Activated T-cell treated with anti-CD3 and anti-CD28 coated beads, Interleukin-2, amount 50 U/mL, for 4 hours (primary cell): ENCODE results near the gene OPA3. TPM values are rescaled to one million over a fixed set of nuclear protein-coding genes. Genes with fewer than 3 reads are reported as not detected.

Experiments used
- ATAC-seq, 2 donors: fragments of 200-7000 bp; cut with Tn5 transposase; one replicate each; pipeline ENCODE4 v1.10.0; 2021
- DNase-seq: peaks from one replicate; pipeline ENCODE4 v3.0.0-alpha.2; 2020
- H3K27me3 Mint-ChIP-seq: one replicate; pipeline ENCODE4 v1.8.0; 2021; ENCODE audit warnings: low read depth, mixed read lengths
- H3K36me3 Mint-ChIP-seq: one replicate; pipeline ENCODE4 v1.8.0; 2022; ENCODE audit warnings: mixed read lengths; ENCODE audit not compliant: insufficient read depth
- H3K4me1 Mint-ChIP-seq: one replicate; pipeline ENCODE4 v1.8.0; 2021; ENCODE audit warnings: low read depth, mixed read lengths
- H3K4me3 Mint-ChIP-seq: one replicate; pipeline ENCODE4 v1.8.0; 2021; ENCODE audit warnings: mild to moderate bottlenecking, moderate library complexity, mixed read lengths
- H3K9me3 Mint-ChIP-seq: one replicate; pipeline ENCODE4 v1.8.0; 2021; ENCODE audit warnings: mixed read lengths
- total RNA-seq, 3 donors: library from RNA; stranded (reverse); gene quantifications; one replicate each; pipeline ENCODE4 v1.2.1, GENCODE V29; 2021

OPA3 gene
- total RNA-seq, 3 donors from 2014 or later, result 14.1 to 15.5 (median 15.1) TPM

DNA sequence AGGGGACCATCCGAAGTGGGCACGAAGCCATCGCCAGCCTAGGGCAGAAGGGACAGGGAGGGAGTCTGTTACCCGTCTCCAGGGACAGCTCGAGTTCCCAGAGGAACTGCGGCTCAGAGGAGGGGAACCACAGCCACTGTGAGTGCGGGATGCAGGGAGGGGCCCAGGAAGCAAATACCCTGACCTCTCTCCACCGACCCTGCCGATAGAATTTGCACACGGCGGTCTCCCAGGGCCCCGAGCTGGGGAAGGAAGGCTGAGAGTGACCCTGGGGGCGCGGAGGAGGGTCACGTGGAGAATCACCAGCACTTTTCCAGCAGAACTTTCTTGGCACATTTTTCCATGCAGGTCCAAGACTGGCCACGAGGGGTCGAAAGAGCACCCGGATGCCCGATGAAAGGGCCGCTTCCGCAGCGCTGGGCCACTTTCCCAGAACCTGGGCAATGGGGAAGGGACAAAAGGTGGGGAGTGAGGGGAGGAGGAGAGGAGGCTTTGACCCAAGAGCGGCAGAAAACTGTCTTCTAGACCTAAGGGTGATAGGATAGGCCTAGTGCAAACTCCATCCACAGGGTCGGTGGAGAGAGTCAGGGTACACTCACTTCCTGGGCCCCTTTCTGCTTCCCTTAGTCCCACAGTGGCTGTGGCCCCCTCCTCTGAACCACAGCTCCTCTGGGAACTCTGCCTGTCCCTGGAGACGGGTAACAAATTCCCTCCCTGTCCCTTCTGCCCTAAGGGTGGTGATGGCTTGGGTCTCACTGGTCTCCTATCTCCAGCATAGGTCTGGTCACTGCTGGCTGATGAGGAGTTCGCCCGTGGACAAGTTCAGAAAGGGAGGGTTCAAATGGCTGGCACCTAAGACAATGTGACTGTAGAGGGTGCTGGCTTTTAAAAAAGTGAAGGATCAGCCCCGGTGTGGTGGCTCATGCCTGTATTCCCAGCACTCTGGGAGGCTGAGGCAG, 22.7 kb upstream of the OPA3 start:
- H3K4me3 Mint-ChIP-seq, result peak overlapping the region; percentile 45
- ATAC-seq (peak; percentile 40 to 43), DNase-seq (peak; percentile 33)
- peaks cover 16% of the 10 kb centered on the region for H3K36me3 Mint-ChIP-seq
- peaks cover 13% of the 10 kb centered on the region for H3K4me1 Mint-ChIP-seq
- H3K27me3 Mint-ChIP-seq, result peaks cover 14% of the 10 kb centered on the region
- H3K9me3 Mint-ChIP-seq, result peaks cover 6% of the 10 kb centered on the region

DNA sequence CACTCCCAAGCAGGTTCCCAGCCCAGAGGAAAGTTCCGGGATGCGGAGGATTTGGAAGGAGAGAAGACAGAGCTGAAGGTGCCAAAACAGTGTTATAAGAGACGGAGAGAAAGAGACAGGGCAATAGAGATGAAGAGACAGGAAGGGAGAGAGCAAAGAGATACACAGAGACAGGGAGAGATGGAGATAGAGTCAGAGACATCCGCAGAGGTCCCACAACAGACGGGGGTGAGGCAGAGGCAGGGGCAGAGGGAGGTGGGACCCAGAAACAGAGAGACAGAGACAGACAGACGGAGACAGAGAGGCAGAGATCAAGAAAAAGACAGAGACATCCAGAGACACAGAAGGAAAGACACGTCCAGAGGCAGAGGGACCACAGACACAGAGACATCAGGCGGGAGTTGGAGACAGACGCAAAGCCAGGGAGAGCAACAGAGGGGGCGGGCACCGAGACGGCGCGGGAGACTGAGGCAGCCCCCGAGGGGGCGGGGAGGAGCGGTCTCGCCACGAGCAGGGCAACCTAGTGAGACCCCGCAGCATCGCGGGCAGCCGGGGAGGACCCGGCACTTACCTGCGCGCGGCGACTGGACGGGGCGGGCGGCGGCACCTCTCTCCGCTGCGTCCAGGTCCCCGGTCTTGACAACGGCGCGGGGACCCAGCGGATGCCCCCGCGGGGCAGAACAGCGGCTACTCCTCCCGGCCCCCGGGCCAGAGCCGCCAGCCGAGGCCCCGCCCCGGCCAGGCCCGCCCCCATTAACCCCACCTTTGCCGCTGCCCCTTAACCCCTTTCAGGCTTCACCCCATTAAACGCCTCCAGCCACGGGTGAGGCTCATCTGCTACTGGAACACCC, 17.1 kb upstream of the OPA3 start, which contains the start of gene GPR4:
TSS of gene GPR4 (minus strand) at position 689 of the 851 bp plus-strand sequence. CDS start 10,346 bp downstream, outside the sequence.
- DNase-seq (no peak), ATAC-seq (peak; percentile 15 to 47)
- H3K9me3 Mint-ChIP-seq, result no peaks in the 10 kb centered on the region
- H3K4me3 Mint-ChIP-seq, result no peak within 1 kb of the TSS
- peaks cover 64% of the 10 kb centered on the region for H3K27me3 Mint-ChIP-seq
- H3K4me1 Mint-ChIP-seq, result peaks cover 31% of the 10 kb centered on the region
- H3K36me3 Mint-ChIP-seq, result no peaks in the 10 kb centered on the region

DNA sequence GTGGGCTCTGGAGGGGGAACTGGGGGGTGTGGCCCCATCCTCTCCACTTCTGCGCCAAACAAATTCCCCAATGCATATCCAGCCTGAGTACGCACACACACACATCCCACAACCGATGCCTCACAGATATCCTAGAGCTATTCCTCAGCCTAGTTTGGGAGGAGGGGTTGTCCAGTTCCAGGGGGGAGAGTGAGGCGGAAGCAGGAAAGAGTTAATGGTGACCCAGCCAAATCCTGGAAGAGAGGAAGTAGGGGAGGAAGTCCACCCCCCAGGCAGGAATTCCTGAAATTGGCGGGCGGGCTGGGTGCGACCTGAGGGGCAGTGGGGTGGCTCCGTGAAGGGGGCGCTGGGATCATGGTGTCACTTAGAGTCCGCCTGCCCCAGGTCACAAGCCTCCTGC, 16.5 kb upstream of the OPA3 start:
- Mint-ChIP-seq H3K27me3 (peaks cover 70% of the 10 kb centered on the region), H3K9me3 (no peaks in the 10 kb centered on the region), H3K4me3 (no peak overlapping the region), H3K4me1 (peaks cover 31% of the 10 kb centered on the region), H3K36me3 (no peaks in the 10 kb centered on the region)
- ATAC-seq (no peak), DNase-seq (no peak)

DNA sequence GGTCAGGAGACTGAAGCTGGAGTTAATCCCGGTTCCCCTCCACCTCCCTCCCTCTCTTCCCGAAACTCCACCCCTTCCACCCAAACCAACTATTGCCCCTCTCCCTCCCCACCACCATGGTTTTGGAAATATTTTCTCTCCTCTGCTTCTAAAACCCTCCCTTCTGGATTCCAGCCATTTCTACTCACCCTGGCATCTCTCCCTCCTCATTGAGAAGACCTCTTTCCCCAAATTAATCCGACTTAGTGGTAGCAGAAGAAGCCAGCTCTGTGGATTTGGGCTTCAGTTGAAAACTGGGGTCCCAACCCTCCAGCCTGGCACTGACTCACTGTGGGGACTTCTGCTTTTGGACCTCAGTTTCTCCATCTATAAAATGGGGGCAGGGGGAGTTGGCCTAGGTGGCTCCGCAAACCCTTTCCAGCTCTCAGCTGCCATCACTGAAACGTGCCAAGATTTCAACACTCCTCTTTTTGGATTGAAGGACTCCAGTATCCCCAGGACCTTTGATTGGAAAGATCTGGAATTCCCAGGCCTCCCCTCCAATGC, 15.8 kb upstream of the OPA3 start:
- DNase-seq, result no peak
- no peak for ATAC-seq
- peaks cover 31% of the 10 kb centered on the region for H3K4me1 Mint-ChIP-seq
- no peaks in the 10 kb centered on the region for H3K36me3 Mint-ChIP-seq
- no peaks in the 10 kb centered on the region for H3K9me3 Mint-ChIP-seq
- H3K27me3 Mint-ChIP-seq, result peaks cover 77% of the 10 kb centered on the region
- H3K4me3 Mint-ChIP-seq, result no peak overlapping the region

DNA sequence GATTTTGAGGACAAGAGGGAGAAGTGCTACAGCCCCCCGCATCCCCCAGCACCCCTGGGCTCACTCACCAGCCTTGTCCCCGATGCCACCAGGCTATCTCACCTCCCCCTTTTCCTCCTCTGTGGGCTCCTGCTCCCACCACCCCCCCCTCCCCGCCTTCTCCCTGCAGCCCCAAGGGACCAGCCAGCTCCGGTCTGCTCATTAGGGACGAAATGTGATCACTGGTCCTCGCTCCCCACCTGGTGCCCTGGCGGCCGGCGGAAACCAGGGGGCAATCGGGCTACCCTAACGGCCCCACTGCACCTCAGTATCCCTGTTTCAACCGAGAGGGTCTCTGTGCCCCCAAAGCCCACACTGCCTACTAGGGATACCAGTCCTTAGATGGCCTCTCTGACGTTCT, 14.7 kb upstream of the OPA3 start:
- Mint-ChIP-seq H3K9me3 (no peaks in the 10 kb centered on the region), H3K36me3 (no peaks in the 10 kb centered on the region), H3K4me1 (peaks cover 31% of the 10 kb centered on the region), H3K4me3 (no peak overlapping the region), H3K27me3 (peaks cover 80% of the 10 kb centered on the region)
- no peak for ATAC-seq
- no peak for DNase-seq

DNA sequence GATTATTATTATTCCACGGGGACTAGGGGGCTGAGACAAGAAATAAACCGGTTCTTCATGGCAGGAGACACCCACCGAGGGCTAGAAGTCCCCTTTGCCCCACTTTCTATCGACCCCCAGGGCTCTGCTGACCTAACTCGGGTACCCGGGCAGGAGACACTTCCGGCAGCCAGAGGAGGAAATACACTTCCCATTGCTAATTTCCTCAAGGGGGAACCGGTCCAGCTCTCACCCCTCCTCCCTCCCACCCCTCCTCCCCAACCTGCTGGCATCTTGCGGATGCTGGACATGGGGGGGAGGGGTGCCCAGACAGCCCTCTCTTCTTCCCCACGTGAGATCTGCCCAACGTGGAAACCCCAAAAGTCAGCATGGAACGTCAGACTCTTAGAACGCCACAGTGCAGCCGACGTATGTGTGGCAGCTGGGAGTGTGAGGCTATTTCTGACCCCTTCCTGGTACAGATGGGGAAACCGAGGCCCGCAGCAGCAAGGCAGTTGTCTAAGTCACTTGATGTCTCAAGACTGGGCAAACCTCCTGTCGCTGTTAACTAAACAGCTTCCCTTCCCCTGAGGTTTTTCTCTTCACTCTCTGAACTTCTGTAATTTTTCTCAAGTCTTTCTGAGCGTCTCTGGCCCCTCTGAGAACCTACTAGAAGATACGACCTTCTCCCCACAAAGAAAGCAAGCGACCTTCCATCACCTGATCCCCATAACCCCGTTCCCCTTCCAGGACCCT, 13.8 kb upstream of the OPA3 start:
- peaks cover 77% of the 10 kb centered on the region for H3K27me3 Mint-ChIP-seq
- ATAC-seq (peak in 1 of 2 donors; percentile 36), DNase-seq (no peak)
- no peaks in the 10 kb centered on the region for H3K9me3 Mint-ChIP-seq
- no peaks in the 10 kb centered on the region for H3K36me3 Mint-ChIP-seq
- H3K4me1 Mint-ChIP-seq, result peaks cover 31% of the 10 kb centered on the region
- peak overlapping the region; percentile 55 for H3K4me3 Mint-ChIP-seq

DNA sequence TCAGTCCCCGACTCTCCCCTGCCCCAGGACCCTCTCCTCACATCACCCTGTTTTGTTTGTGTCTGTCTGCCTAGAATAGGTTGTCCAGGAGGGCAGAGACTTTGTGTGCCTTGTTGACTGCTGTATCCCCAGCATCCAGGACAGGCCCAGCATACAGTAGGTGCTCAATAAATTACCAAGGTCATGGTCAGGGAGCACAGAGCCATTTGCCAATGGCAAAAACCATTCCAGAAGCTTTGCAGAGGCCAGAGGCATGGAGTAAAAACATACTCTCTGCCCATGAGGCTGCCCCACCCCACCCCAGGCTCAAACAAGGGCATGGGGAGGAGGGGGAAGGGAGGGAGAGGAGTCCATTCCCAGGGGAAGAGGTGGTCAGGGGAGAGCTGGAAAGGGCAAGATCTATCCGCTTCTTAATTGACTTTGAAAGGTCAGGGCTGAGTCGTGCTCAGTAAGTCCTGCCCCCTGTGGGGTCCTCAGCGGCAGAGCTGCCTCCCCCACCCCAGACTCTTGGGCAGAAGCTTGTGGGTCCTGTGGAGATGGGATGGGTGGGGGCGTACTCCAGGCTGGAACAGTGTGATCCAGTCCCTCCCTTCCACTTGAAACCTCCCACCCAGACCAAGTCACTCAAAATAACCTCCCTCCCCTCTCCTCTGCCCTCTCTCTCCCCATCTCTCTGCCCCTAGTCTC, 13.0 kb upstream of the OPA3 start:
- Mint-ChIP-seq H3K36me3 (no peaks in the 10 kb centered on the region), H3K4me3 (no peak overlapping the region)

DNA sequence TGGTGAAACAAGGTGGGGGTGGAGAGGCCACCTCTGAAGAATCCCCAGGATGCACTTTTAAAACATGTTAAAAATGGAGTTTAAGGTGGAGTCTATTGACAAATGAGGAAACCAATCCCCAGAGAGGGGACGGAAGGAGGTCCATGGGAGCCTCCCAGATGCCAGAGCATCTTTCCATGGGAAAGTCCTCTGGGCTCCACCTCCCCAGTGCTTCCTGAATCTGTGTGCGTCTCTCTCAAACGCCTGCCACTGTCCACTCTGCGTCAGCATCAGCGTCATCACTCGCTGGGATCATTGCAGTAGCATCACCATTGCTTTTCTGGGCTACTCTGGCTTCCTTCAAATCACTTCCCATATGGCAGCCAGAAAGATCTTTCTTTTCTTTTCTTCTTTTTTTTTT, 11.2 kb upstream of the OPA3 start:
- peaks cover 72% of the 10 kb centered on the region for H3K27me3 Mint-ChIP-seq
- no peaks in the 10 kb centered on the region for H3K9me3 Mint-ChIP-seq
- H3K4me3 Mint-ChIP-seq, result no peak overlapping the region
- H3K36me3 Mint-ChIP-seq, result no peaks in the 10 kb centered on the region
- peaks cover 21% of the 10 kb centered on the region for H3K4me1 Mint-ChIP-seq
- no peak for ATAC-seq
- no peak for DNase-seq

More for the DNA sequence above, 13.0 kb upstream of the OPA3 start:
- DNase-seq, result no peak
- no peak for ATAC-seq
- peaks cover 68% of the 10 kb centered on the region for H3K27me3 Mint-ChIP-seq
- no peaks in the 10 kb centered on the region for H3K9me3 Mint-ChIP-seq
- peaks cover 30% of the 10 kb centered on the region for H3K4me1 Mint-ChIP-seq

DNA sequence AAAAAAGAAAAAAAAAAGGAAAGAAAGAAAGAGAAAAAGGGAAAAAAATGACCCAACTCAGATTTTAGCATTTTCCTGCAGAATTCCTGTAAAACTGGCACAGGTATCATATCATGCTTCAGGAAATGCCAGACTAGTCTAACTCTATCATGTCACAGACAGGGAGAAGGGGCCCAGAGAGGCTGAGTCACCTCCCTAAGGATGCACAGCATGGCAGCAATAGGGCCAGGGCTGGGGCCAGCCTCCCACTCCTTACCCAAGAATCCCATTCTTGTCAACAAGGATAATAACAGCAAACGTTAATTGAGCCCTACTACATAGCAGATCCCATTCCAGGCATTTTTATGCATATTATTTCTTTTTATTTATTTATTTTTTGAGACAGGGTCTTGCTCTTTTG, 8.9 kb upstream of the OPA3 start:
- H3K4me3 Mint-ChIP-seq, result no peak overlapping the region
- ATAC-seq (no peak), DNase-seq (no peak)
- H3K9me3 Mint-ChIP-seq, result no peaks in the 10 kb centered on the region
- no peaks in the 10 kb centered on the region for H3K36me3 Mint-ChIP-seq
- peaks cover 73% of the 10 kb centered on the region for H3K27me3 Mint-ChIP-seq
- peaks cover 8% of the 10 kb centered on the region for H3K4me1 Mint-ChIP-seq

DNA sequence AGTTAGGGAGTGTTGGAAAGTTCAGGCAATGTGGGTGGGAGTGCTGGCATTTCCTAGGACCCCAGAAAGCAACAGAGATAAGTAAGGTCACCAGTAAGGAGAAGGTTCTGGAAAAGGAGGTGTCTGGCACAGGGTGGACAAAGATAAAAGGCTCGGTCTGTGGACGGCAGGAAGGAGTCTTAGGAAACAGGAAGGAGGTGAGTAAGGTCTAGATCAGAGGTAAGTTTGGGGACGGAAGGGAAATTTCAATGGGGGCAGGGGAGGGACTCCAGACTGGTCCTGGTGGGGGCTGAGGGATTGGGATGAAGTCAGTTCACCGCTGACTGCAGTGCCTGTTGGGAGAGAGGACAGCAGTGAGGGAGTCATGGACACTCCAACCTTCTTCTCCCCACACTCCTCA, 7.8 kb upstream of the OPA3 start:
- H3K9me3 Mint-ChIP-seq, result no peaks in the 10 kb centered on the region
- DNase-seq, result no peak
- ATAC-seq, result no peak
- H3K4me3 Mint-ChIP-seq, result no peak overlapping the region
- H3K36me3 Mint-ChIP-seq, result no peaks in the 10 kb centered on the region
- H3K4me1 Mint-ChIP-seq, result no peaks in the 10 kb centered on the region
- peaks cover 63% of the 10 kb centered on the region for H3K27me3 Mint-ChIP-seq

DNA sequence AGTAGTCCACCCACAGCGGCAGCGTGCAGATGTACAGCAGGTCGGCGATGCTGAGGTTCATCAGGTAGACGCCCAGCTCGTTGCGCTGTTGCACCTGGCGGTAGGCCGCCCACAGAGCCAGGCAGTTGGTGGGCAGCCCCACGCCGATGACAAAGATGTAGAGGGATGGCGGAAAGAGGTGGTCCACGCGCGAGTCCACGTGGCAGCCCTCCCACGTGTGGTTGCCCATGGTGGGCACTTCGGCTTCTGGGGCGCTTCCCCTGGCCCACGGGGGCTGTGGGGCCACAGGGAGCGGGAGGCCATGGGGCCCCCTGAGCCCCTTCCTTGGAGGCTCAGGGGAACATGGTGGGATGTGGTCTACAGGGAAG, 7.0 kb upstream of the OPA3 start:
- H3K27me3 Mint-ChIP-seq, result peaks cover 56% of the 10 kb centered on the region
- H3K4me1 Mint-ChIP-seq, result no peaks in the 10 kb centered on the region
- no peaks in the 10 kb centered on the region for H3K9me3 Mint-ChIP-seq
- no peak overlapping the region for H3K4me3 Mint-ChIP-seq
- ATAC-seq (no peak), DNase-seq (no peak)
- no peaks in the 10 kb centered on the region for H3K36me3 Mint-ChIP-seq

DNA sequence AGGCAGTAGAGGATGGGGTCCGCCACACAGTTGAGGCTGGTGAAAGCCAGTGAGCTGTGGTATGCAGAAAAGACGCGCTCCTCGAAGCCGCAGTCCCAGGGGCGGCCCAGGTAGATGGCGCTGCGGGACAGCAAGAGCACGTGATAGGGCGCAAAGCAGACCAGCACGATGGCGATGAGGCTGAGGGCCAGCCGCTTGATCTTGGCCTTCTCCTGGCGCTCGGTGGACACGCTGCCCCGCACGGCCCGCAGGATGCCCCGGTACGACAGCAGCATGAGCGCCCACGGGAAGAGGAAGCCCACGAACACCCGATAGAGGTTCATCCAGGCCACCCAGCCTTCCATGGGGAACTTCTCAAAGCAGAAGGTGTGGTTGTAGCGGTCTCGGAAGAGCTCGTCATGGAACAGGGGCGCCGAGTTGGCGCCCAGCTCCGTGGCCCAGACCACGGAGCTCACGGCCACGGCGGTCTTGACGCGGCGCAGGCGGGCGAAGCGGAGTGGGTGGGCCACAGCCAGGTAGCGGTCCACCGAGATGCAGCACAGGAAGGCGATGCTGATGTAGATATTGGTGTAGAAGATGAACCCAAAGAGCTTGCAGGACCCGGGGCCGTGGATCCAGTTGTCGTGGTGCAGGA, 6.5 kb upstream of the OPA3 start:
- Mint-ChIP-seq H3K9me3 (no peaks in the 10 kb centered on the region), H3K36me3 (no peaks in the 10 kb centered on the region), H3K4me3 (no peak overlapping the region), H3K4me1 (no peaks in the 10 kb centered on the region), H3K27me3 (peaks cover 51% of the 10 kb centered on the region)
- ATAC-seq (peak; percentile 70 to 81), DNase-seq (no peak)
